ENCODE data around the gene IQCH. TPM values are rescaled to one million over a fixed set of nuclear protein-coding genes. Genes with fewer than 3 reads are reported as not detected.

The IQCH gene
- total RNA-seq (1 to 10 TPM in 5 of 7 donors, under 1 TPM in 2; 0.65 to 2.3 (median 1.9) TPM), polyA plus RNA-seq (under 1 TPM; 0.12 to 0.32 (median 0.15) TPM)
- long read RNA-seq, donor 1 = 0 reads
- long read RNA-seq, donor 2 = 0 reads

DNA sequence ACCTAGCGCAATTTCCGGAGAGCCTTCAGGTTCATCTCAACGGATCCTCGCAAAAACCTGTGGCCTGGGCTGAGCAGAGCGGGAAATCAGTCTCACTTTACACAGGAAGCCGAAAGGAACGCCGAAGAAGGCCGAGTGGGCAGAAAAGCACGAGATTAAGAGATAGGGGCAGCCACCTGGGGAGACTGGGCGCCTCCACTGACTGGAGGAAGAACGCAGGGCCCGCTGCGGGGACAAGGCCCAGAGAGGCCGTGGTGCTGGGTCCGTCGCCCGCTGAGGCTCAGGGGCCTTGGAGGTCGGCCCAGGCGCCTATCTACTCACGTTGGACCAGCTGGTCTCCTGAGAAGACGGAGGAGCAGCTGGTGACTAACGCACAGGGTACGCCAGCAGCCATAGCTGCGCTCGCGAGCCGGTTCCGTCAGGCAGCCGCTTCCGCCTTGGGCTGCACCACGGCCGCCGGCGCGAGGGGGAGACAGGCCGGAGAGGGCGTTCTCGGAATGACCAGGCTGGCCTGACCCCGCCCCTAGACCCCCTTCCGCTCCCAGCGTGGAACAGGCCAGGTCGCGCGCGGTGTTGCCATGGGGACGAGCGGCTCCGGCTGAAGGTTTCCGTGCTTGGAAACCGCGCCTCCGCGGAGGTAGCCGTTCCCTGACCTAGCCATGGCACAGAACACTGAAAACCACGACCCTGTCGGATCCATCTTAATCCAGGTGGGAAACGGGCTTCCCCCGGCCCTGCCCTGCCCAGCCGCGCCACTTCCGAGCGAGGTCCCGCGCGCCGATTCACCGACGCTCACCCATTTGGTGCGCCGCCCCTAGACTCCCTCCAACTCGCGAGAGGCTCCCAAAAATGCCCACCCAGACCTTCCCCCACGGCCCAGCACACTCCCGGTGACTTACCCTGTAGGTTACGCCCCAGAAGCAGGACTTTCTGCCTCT lies at the start of gene IQCH, which contains the start of gene AAGAB:
Gene IQCH (plus strand): TSS at position 549 of the 938 bp plus-strand sequence. CDS start 111 bp downstream, at position 660.
Gene AAGAB (minus strand): TSS at position 424 of the 938 bp plus-strand sequence. CDS start 30 bp downstream, at position 394.
- Histone ChIP-seq H3K4me1 (peaks cover 13 to 53% (median 30%) of the 10 kb centered on the region in 6 donors), H3K27ac (peak within 1 kb of the TSS; percentile 47 to 91 (median 85)), H3K27me3 (replicated peaks in 1 of 7) (no peaks in the 10 kb centered on the region), H3K9me3 (no peaks in the 10 kb centered on the region), H3K36me3 (no peaks in the 10 kb centered on the region), H3K4me3 (peak within 1 kb of the TSS; percentile 65 to 98 (median 86))
- TF ChIP-seq, protein P1, sequence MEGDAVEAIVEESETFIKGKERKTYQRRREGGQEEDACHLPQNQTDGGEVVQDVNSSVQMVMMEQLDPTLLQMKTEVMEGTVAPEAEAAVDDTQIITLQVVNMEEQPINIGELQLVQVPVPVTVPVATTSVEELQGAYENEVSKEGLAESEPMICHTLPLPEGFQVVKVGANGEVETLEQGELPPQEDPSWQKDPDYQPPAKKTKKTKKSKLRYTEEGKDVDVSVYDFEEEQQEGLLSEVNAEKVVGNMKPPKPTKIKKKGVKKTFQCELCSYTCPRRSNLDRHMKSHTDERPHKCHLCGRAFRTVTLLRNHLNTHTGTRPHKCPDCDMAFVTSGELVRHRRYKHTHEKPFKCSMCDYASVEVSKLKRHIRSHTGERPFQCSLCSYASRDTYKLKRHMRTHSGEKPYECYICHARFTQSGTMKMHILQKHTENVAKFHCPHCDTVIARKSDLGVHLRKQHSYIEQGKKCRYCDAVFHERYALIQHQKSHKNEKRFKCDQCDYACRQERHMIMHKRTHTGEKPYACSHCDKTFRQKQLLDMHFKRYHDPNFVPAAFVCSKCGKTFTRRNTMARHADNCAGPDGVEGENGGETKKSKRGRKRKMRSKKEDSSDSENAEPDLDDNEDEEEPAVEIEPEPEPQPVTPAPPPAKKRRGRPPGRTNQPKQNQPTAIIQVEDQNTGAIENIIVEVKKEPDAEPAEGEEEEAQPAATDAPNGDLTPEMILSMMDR (IDR thresholded peaks at IDR 0.05 in 8 of 11, conservative IDR thresholded peaks at IDR 0.05 in 3 of 11) = peak in 4 of 11 experiments; percentile 24 to 51 (median 32)
- peak in 1 of 3 donors; percentile 21 for TF ChIP-seq POLR2A (IDR thresholded peaks at IDR 0.05)
- TF ChIP-seq POLR2AphosphoS5 (IDR thresholded peaks at IDR 0.05) = peak; percentile 93 to 96 (median 94)
- WGBS, 5 donors = 0 to 1% (median 0%) methylated on average over 21 to 76 of the region's 76 CpGs
- intact Hi-C loops (cut with DNase I; ENCODE audit: low total_unique reads) = no loop called here
- DNase-seq = peak; percentile 100

GRCh38 chr15:67207555-67208207 lies 46.9 kb upstream of the IQCH start:
- WGBS, 5 donors = 92 to 97% (median 97%) methylated on average over 3 of the region's 3 CpGs
- peaks cover 0 to 69% (median 16%) of the 10 kb centered on the region in 6 donors for H3K36me3 ChIP-seq
- no peak for TF ChIP-seq POLR2AphosphoS5 (IDR thresholded peaks at IDR 0.05)
- no peak for TF ChIP-seq POLR2A (IDR thresholded peaks at IDR 0.05)
- TF ChIP-seq, protein P1 (IDR thresholded peaks at IDR 0.05 in 8 of 11, conservative IDR thresholded peaks at IDR 0.05 in 3 of 11) = no peak

DNA sequence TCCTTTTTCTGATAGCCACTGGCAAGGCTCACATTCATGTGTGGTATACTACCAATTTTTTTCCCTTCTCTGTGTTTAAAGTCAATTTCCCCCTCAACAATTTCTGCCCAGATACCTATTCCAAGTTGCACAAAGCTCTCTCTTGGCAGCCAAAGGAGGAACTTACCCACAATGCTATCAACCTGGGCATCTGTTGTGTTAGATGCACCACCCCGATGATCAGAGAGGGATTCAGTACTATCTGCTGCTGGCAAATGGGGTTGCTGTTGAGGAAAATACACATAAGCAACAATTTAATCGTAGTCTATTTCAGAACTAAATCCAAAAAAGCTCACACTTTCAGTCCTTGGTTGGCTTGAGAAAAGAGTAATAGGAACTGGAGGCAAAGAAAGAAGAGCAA lies 46.2 kb upstream of the IQCH start:
- intact Hi-C loops (cut with DNase I; ENCODE audit: low total_unique reads) = no loop called here
- no peaks in the 10 kb centered on the region for H3K27me3 ChIP-seq (replicated peaks in 1 of 7)
- peaks cover 0 to 62% (median 13%) of the 10 kb centered on the region in 6 donors for H3K36me3 ChIP-seq
- H3K27ac ChIP-seq = no peak overlapping the region
- H3K4me3 ChIP-seq = no peak overlapping the region
- TF ChIP-seq POLR2A (IDR thresholded peaks at IDR 0.05) = no peak
- TF ChIP-seq, protein P1 (IDR thresholded peaks at IDR 0.05 in 8 of 11, conservative IDR thresholded peaks at IDR 0.05 in 3 of 11) = no peak
- no peak for TF ChIP-seq POLR2AphosphoS5 (IDR thresholded peaks at IDR 0.05)
- no peak for DNase-seq
- no peaks in the 10 kb centered on the region for H3K9me3 ChIP-seq
- H3K4me1 ChIP-seq = no peaks in the 10 kb centered on the region
- 52 to 84% (median 57%) methylated on average over 2 of the region's 2 CpGs for WGBS, 5 donors

More at GRCh38 chr15:67207555-67208207, 46.9 kb upstream of the IQCH start:
- Histone ChIP-seq H3K4me3 (no peak overlapping the region), H3K9me3 (no peaks in the 10 kb centered on the region), H3K27me3 (replicated peaks in 1 of 7) (no peaks in the 10 kb centered on the region), H3K4me1 (no peaks in the 10 kb centered on the region), H3K27ac (no peak overlapping the region)
- DNase-seq = no peak
- intact Hi-C loops (cut with DNase I; ENCODE audit: low total_unique reads) = no loop called here
